HG03045 (cell line): ENCODE data around the gene CCDC87.
A peak's percentile ranks its signal among the peaks of the same experiment; 100 is the strongest.
"Not testable (repeated sequence)": the region's sequence is repeated elsewhere in the genome, so short reads cannot be mapped to it uniquely, and the experiment has no call there.

Source experiments
- ATAC-seq: cut with Tn5 transposase; IDR thresholded peaks from one replicate; pipeline ENCODE4 v1.9.1; 2021; ENCODE audit warnings: mild to moderate bottlenecking, moderate library complexity; ENCODE audit not compliant: unreplicated experiment

The CCDC87 gene

DNA sequence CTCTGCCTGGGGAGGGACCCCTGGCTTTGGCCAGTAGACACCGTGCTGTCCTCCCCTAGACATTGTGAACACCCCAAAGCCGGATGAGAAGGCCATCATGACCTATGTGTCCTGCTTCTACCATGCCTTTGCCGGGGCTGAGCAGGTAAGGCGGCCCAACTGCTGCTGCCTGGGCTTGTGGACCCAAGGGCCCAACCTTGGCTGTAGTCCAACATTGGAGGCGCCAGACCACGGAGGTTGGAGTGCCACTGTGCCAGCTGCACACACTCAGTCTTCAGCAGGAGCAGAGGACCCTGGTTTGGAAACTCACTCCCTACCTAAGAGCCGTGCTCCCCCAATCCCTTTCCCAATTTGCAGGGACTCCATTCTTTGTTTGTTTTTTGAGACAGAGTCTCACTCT is 36.8 kb downstream of the CCDC87 start:
- no peak for ATAC-seq

DNA sequence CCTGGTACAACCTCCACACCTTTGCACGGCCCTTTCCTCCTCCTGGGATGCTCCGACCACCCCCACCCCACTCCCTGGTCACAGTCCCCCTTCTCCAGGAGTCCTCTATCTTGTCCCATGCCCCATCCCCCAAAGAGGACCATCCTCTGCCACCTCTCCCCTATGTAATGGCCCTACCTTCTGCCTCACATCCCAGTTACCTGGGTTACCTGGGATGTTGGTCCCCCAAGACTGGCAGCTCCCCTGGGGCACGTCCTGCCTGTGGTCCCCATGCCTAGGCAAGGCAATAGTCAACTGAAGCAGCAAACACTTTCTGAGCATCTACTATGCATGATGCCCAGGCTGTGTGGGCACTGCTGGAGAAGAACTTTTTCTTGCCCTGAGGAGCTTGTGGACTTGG is 37.4 kb downstream of the CCDC87 start:
- no peak for ATAC-seq

DNA sequence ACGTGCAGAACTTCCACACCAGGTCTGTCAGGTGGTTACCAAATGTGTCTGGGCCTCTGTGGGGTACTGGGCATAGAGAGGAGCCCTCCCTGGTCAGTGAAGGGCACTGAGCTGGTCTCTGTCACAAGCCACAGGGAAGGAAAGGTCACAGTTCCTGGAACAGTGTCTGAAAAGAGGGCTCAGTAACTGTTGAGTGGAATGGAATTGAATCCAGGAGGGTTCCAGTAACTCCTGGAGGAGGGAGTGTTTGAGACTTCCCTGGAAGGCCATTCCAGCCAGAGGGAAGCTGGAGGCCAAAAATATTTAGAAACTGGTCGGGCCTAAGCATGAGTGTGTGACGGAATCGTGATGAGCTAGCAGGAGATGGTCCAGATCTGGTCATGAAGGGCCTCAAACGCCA is 38.3 kb downstream of the CCDC87 start:
- ATAC-seq, result no peak

DNA sequence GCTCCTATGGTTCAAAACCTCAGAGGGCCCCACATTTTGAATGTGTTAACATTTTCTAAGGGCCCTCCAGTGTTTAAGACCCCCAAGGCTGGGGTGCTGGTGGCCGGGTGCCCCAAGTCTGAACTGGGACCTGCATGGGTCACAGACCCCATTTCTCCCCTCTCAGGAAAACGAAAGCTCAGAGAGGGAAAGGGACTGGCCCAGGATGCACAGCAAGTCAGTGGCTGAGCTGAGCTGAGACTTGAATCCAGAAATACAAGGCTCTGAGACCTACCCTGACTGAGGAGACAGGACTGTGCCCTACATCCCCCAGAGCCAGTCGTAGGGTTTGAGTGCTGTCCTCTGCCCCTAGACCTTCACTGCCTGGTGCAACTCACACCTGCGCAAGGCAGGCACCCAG is 42.0 kb downstream of the CCDC87 start:
- ATAC-seq, result no peak

DNA sequence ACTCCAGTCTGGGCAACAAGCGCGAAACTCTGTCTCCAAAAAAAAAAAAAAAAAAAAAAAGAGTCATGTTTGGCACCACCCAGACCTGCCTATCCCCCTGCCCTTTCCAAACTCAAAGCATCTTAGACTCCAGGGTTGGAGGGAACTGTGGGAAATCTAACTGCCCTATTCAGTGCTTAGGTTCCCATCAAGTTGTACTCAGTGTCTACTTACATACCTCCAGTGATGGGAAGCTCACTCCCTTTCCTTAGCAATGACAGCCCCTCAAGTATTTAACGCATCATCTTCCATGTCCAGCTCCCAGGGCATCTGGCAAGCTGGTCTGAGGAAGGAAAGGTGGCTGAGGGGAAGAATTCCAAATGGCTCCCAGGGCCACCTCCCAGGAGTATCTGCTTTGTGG is 43.2 kb downstream of the CCDC87 start:
- ATAC-seq, result no peak

DNA sequence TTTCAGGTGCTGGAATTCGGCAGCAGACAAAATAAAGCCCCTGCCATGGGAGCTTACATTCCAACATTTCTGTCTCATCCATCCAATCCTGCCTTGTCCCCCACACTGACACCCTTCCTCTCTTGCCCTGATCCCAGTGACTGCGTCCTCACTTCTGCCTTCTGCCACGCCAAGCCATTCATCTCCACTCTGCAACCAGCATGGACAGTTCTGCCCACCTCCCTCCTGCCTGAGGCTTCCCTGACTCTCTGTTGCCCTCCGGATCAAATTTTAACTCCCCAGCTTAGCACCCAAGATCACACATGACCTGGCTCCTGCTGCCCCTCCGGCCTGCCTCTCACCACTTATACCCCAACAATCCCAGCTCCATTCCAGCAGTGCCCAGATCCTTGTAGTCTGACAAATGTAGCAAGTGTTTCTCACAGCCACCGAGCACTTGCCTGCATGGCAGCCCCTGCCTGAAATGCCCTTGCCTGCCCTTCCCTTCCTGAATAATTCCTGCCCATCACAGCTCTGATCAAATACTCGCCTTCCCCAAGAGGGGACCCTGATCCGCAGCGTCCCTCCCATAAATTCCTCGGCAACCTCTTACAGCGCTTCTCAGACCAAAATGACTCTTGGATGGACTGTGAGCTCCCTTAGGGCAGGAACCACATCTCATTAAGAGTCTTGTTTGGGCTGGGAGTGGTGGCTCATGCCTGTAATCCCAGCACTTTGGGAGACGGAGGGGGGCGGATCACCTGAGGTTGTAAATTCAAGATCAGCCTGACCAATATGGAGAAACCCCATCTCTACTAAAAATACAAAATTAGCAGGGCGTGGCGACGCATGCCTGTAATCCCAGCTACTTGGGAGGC is 43.9 kb downstream of the CCDC87 start:
- ATAC-seq, result no peak

DNA sequence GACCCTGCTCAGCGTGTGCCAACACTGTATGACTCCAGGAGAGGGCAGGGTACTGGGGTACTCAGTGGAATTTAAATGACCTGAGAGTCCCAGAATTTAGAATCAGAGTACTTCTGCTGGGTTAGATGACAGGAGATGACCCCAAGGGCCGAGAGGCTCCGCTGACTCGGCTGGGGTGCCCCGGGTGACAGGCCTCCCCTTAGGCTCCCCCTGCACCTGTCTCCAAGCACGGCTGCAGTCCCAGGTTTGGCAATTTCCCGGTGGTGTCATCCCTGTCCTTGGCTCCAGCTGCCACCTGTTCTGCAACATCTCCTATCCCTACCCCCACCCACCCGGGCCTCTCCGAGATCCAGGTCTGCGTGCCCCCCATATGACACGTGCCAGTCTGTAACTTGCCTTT is 44.8 kb downstream of the CCDC87 start:
- ATAC-seq, result no peak

DNA sequence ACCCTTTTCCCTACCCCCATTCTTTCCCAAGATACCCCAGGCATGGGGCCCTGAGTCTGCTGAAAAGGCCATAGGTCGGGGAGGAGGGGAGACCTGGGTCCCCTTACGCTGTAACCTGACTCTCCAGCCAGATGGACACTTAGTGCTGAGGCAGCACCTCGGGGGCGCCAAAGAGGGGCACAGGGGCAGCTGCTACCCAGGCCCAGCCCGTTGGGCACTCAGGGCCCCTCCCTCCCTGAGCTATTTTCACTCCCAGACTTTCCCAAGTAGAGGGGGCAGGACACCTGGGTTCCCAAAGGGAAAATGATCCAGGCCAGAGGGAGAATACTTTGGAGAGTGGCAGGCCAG is 45.2 kb downstream of the CCDC87 start:
- no peak for ATAC-seq

DNA sequence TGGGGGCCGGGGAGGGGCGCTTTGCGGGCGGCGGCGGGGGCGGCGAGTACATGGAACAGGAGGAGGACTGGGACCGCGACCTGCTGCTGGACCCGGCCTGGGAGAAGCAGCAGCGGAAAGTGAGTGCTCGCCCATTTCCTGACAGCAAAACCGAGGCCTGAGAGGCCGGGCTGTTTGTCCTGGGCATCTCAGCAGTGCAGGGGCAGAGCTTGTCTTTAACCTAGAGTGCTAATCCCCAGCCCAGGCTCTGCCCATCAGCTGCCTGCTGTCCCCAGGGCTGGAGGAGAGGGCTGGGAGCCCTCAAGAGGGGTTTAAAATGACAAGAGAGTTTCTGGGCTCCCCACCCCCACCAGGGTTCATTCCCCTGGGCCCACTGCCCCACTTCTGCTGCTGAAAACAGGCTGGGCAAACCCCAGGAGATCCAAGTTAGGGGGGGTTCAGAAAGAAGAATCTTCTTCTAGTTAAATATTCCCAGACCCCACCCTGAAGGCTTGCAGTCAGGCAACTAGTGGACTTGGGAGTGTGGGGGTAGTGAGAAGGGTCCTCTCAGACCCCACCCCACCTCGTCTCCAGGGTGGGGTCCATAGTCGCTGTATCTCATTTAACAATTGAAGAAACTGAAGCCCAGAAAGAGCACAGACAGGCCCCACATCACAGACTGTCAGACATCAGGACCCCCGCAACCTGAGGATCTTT is 45.7 kb downstream of the CCDC87 start:
- no peak for ATAC-seq

DNA sequence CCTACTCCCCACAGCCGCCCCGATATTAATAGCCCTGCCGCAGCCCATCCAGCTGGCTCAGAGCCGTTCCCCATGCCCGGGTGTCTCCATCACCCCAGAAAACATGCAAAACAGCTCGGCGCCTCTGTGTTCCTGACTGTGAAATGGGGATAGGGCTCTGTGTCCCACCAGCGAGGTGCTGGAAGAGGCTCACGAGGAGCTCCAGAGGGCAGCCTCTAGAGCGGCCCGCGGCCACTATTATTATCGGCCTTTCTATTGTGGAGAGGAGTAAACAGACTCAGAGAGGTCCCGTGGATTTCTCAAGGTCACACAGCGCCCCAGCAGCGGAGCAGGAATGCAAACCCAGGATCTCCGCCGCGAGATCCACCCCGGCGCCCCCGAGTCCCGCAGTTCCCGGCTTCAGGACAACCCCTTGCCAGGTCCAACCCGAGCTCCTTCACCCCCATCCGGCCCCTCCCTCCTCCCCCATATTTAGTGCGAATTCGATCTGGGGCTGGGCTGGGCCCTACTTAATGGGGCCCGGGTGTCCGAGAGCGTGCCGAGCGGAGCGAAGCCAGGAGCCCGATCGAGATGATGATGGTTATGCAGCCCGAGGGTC is 46.4 kb downstream of the CCDC87 start, which contains the start of gene ACTN3:
TSS of gene ACTN3 (plus strand) at position 536 of the 598 bp plus-strand sequence. CDS start at position 571, 35 bp downstream.
- ATAC-seq, result peak; percentile 8

DNA sequence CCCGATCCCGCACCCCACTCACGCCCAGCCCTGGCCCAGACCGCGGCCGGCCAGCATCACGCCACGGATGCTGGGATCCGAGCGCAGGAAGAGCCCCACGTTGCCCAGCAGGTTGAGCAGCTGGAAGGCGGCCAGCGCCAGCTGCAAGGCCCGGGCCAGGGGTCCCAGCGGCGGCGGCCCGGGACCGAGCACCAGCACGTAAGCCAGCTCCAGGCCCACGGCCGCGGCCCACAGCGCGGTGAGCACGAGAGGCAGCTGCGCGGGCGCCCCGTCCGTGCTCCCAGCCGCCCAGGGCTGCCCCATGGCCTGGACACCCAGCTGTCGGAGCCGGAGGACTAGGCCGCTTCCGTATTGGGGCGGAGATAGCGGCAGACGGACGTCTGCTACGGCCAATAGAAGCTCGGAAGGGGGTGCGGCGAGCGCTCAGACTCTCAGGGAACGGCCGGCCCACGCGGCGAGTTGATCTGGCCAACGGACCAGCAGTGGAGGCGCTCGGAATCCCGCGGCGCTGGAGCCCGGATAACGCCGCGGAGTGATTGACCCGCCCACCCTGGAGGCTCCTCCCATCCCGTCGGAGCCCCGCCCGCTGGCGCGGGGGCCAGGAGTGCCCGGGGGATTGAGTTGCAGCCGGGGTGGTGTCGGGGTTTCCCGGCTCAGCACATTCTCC is 47.0 kb downstream of the CCDC87 start, which contains the start of gene ZDHHC24:
TSS of gene ZDHHC24 (minus strand) at position 348 of the 667 bp plus-strand sequence. CDS start at position 303, 45 bp downstream.
- peak; percentile 82 for ATAC-seq

DNA sequence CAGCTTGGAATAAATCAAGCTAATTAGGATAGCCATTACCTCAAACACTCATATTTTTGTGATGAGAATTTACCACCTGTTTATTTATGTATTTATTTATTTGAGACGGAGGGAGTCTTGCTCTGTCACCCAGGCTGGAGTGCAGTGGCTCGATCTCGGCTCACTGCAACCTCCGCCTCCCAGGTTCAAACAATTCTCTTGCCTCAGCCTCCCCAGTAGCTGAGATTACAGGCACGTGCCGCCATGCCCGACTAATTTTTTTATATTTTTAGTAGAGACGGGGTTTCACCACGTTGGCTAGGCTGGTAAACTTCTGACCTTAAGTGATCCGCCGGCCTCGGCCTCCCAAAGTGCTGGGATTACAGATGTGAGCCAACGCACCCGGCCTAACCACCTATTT is 47.9 kb downstream of the CCDC87 start:
- not testable (repeated sequence) for ATAC-seq

DNA sequence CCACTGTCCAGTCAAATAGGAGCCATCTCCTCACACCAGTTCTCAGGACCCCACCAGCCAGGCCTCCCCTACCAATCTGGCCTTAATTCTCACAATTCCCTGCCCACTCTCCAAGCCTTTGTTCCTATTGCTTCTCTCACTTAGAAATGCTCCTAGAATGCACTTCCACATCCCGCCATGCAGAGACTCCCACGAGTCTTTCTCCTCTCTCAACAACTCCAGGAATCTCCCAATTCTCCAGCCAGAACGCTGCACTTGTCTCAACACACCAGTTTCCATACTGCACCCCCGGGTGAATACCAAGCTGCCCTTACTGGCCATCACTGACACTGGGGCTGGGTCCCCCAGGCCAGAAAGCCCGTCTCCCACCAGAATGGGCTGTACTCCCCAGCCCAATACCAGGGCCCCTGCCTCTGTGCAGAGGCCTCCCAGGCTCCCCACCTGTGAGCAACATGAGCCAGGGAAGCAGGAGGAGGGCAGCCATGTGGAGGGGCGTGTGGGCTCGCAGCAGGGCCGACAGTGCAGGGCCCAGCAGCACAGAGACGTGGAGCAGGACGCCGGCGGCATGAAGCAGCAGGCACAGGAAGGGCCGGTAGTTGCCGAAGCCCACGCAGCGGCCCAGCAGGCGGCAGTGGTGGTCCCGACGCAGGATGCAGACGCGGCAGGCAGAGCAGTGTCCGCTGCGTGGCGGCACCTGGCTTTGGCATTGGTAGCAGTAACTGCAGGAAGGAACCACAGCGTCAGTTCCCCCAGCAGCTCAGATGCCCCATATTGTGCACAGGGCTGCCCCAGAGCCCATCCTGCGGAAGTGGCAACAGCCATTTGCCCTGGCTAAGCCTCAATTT is 49.4 kb downstream of the CCDC87 start:
- no peak for ATAC-seq

DNA sequence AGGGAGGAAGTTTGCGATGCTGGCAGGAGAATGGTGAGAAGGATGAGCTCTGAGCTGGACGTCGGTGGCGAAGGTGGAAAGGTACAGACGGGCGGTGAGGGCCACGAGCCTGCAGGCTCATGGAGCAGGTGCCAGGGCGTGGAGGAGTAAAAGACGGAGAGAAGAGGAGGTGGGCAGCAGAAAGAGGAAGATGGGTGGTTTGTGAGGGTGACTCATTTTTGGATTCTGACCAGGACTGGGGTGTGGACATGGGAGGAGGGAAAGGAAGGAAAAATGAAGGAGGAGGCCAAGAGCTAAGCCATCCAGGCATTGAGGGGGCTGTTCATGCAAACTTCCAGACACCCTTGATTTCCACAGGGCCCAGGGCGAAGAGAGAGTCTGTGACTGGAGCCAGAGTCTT is 50.5 kb downstream of the CCDC87 start:
- no peak for ATAC-seq

DNA sequence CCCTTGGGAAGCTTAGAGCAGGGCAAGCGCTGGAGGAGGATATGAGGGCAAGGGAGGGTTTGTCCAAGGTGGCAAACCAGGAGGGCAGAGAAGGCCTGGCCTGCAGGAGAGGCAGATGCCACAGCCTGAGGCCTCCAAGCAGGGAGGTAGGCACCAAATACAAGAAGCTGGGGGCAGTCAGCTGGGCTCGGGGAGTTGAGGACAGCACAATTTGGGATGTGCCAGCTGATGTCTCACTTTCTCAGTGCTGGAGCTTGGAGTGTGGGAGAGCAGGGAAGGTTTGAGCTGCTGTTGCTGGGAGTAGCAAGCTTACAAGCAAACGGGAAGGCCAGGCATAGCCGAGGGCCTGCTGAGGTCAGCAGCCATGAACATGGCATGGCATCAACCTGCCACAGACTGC is 51.0 kb downstream of the CCDC87 start:
- no peak for ATAC-seq

DNA sequence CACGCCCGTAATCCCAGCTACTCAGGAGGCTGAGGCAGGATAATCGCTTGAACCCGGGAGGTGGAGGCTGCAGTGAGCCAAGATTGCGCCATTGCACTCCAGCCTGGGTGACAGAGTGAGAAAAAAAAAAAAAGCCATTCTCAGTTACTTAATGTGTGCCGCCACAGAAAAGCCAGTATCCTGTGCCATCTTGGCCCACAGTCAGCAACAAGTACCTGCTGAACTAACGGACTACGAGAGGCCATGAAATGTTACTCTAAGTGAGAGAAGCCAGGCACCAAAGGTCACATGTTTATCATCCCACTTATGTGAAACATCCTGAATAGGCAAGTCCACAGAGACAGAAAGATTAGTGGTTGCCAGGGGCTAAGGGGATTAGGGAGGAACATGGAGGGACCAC is 52.3 kb downstream of the CCDC87 start:
- ATAC-seq, result not testable (repeated sequence)
